ENCODE results near the gene PCNT. TPM values are rescaled to one million over a fixed set of nuclear protein-coding genes. Genes with fewer than 3 reads are reported as not detected.

Gene PCNT
- total and polyA plus RNA-seq, 10 of the 15 experiments (the other 5 are each of a cell fraction or from before 2014, with no cell fraction given) = 2.9 to 39.6 (median 20.5) TPM

DNA sequence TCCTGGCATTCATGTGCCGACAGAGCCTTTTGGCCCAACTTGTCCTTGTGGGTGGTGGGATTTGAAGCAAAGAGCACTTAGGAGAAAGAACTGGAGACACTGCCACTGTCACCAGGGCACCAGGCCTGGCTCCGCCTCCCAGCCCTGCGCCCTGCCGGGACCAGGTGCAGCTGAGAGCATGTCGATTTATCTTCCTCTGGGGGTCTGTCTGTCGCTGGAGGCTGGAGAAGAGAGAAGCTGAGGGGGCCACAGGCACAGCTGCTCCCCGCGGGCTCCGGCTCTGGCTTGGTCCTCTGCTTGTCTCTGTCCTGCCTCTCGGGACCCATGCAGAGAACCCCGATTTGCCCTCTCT, 28.2 kb downstream of the PCNT start:
- no peak overlapping the region for H3K4me2 ChIP-seq (ENCODE audit: control insufficient read depth, insufficient read depth)
- H3K4me1 ChIP-seq (ENCODE audit: control insufficient read depth, insufficient read depth, low read length) = peaks cover 3% of the 10 kb centered on the region; the same call in 1 of the 2 replicates
- no peak overlapping the region for H2AFZ ChIP-seq (ENCODE audit: control insufficient read depth, low read depth, low read length)
- no TSS peak for BruUV-seq (replicated peaks)
- H4K20me1 ChIP-seq (ENCODE audit: control insufficient read depth, insufficient read depth) = no peaks in the 10 kb centered on the region
- in situ Hi-C loops (cut with MboI) (no loop called here), intact Hi-C loops (cut with micrococcal nuclease; ENCODE audit: unreplicated experiment) (no loop called here)
- DNase-seq (ENCODE audit: low read depth, low spot score) = no peak
- TF ChIP-seq NR2C1 (IDR thresholded peaks at IDR 0.05) (no peak), HDAC6 (IDR thresholded peaks at IDR 0.05; ENCODE audit: unreplicated experiment) (no peak), YY1 (IDR thresholded peaks at IDR 0.05; ENCODE audit: low read depth, low read length) (no peak)
- ChIA-PET CTCF (interaction anchor here (1.3 kb wide), 1 partner anchor 98 kb away, joined by 4 read pairs; no protein-coding TSS in a partner anchor), SMC1A (ENCODE audit: uncharacterized antibody, unreplicated experiment) (no interaction called here), POLR2A (no interaction called here), RAD21 (ENCODE audit: unreplicated experiment) (no interaction called here)
- H3K79me2 ChIP-seq (ENCODE audit: control insufficient read depth, insufficient read depth, low read length) = no peaks in the 10 kb centered on the region
- no peak overlapping the region for H3K4me3 ChIP-seq
- H3K9me3 ChIP-seq (replicated peaks; ENCODE audit: control insufficient read depth, insufficient read depth, low read length) = no peaks in the 10 kb centered on the region
- H3K27me3 ChIP-seq (replicated peaks in 1 of 2; ENCODE audit: control insufficient read depth in 2 of 2, insufficient read depth in 2 of 2, low read length in 1 of 2) = no peaks in the 10 kb centered on the region
- no peak for ATAC-seq
- H3K9ac ChIP-seq (ENCODE audit: control insufficient read depth, insufficient read depth, low read length) = no peak overlapping the region
- H3K27ac ChIP-seq (ENCODE audit: control insufficient read depth, insufficient read depth) = no peak overlapping the region
- 100% methylated on average over 11 of the region's 11 CpGs for WGBS (ENCODE audit: insufficient coverage, insufficient replicate concordance, low lambda C conversion rate, missing lambda C conversion rate)
- FAIRE-seq = no peak
- peaks cover 21 to 67% of the 10 kb centered on the region in 2 experiments for H3K36me3 ChIP-seq (ENCODE audit: control insufficient read depth in 2 of 2, insufficient read depth in 2 of 2, low read length in 1 of 2)

DNA sequence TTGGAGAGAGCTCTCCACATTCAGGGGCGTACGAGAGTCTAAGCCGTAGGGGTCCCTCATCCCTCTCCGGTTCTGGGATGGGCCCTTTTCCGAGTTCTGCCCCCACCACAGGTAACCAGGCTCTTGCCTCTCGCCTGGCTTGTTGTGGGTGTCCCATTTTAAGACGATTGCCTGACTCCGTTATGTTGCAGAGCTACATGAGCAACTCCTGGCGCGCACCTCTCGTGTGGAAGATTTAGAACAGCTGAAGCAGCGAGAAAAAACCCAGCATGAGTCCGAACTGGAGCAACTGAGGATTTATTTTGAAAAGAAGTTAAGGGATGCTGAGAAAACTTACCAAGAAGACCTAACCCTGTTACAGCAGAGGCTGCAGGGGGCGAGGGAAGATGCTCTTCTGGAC, 29.0 kb downstream of the PCNT start:
- DNase-seq (ENCODE audit: low read depth, low spot score) (no peak), ATAC-seq (no peak), FAIRE-seq (no peak)
- in situ Hi-C loops (cut with MboI) = no loop called here
- 78% methylated on average over 14 of the region's 14 CpGs for WGBS (ENCODE audit: insufficient coverage, insufficient replicate concordance, low lambda C conversion rate, missing lambda C conversion rate)
- no TSS peak for BruUV-seq (replicated peaks)
- no peaks in the 10 kb centered on the region for H3K27me3 ChIP-seq (replicated peaks in 1 of 2; ENCODE audit: control insufficient read depth in 2 of 2, insufficient read depth in 2 of 2, low read length in 1 of 2)
- H3K4me2 ChIP-seq (ENCODE audit: control insufficient read depth, insufficient read depth) = no peak overlapping the region
- no peaks in the 10 kb centered on the region for H3K79me2 ChIP-seq (ENCODE audit: control insufficient read depth, insufficient read depth, low read length)
- RAD21 ChIA-PET (ENCODE audit: unreplicated experiment) = no interaction called here
- H4K20me1 ChIP-seq (ENCODE audit: control insufficient read depth, insufficient read depth) = no peaks in the 10 kb centered on the region
- no peak overlapping the region for H2AFZ ChIP-seq (ENCODE audit: control insufficient read depth, low read depth, low read length)
- intact Hi-C loops (cut with micrococcal nuclease; ENCODE audit: unreplicated experiment) = no loop called here
- SMC1A ChIA-PET (ENCODE audit: uncharacterized antibody, unreplicated experiment) = no interaction called here
- H3K9ac ChIP-seq (ENCODE audit: control insufficient read depth, insufficient read depth, low read length) = no peak overlapping the region
- H3K36me3 ChIP-seq (ENCODE audit: control insufficient read depth in 2 of 2, insufficient read depth in 2 of 2, low read length in 1 of 2) = peaks cover 18 to 65% of the 10 kb centered on the region in 2 experiments
- H3K4me1 ChIP-seq (ENCODE audit: control insufficient read depth, insufficient read depth, low read length) = peaks cover 3% of the 10 kb centered on the region; the same call in 1 of the 2 replicates
- no peaks in the 10 kb centered on the region for H3K9me3 ChIP-seq (replicated peaks; ENCODE audit: control insufficient read depth, insufficient read depth, low read length)
- POLR2A ChIA-PET = no interaction called here
- CTCF ChIA-PET = no interaction called here
- no peak overlapping the region for H3K4me3 ChIP-seq
- TF ChIP-seq HCFC1 (IDR thresholded peaks at IDR 0.05; ENCODE audit: low read length) = no peak
- no peak for TF ChIP-seq ZNF207 (IDR thresholded peaks at IDR 0.05; ENCODE audit: borderline replicate concordance)
- no peak for TF ChIP-seq HDAC6 (IDR thresholded peaks at IDR 0.05; ENCODE audit: unreplicated experiment)
- no peak for TF ChIP-seq MTA2 (IDR thresholded peaks at IDR 0.05; ENCODE audit: low read depth)
- TF ChIP-seq TBL1XR1 (IDR thresholded peaks at IDR 0.05; ENCODE audit: low read depth, low read length) = no peak
- TF ChIP-seq POLR2AphosphoS5 (IDR thresholded peaks at IDR 0.05; ENCODE audit: low read length) = no peak
- no peak for TF ChIP-seq RCOR1 (conservative IDR thresholded peaks at IDR 0.05; ENCODE audit: low read depth, low read length)
- no peak overlapping the region for H3K27ac ChIP-seq (ENCODE audit: control insufficient read depth, insufficient read depth)
